Measurements from ENCODE around the gene SOHLH1. TPM values are rescaled to one million over a fixed set of nuclear protein-coding genes. Genes with fewer than 3 reads are reported as not detected.

The SOHLH1 gene
- total and polyA plus RNA-seq, 2 of the 13 experiments (the other 11 are each of a cell fraction or from before 2014, with no cell fraction given), result 0.15 TPM

DNA sequence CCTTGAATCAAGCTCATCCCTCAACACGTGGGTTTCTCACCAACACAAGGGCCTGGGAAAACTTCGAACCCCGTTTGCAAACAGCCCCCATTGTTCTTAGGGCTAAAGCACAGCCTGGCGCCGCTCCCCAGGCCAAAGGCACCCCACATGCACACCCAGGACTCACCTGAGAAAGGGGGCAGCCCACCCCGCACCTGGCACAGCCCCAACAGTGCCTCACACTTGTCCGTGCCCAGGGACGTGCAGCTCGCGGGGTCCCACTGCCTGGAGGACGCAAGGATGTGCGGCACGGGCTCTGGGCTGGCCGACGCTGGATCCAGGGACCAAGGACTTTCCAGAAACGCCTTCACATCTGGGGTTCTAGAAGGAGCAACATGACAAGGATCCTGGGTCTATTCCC, 2.8 kb downstream of the SOHLH1 start:
- H3K27me3 ChIP-seq (ENCODE audit: control insufficient read depth in 1 of 2, insufficient read depth in 2 of 2, low read length in 2 of 2), result peaks cover 28 to 85% of the 10 kb centered on the region in 2 experiments
- POLR2A ChIA-PET, result no interaction called here

More for the DNA sequence above, 2.8 kb downstream of the SOHLH1 start:
- H2AFZ ChIP-seq (ENCODE audit: low read length), result no peak overlapping the region
- no peaks in the 10 kb centered on the region for H3K79me2 ChIP-seq (ENCODE audit: insufficient read depth, low read length)
- DNase-seq (ENCODE audit: low spot score), result no peak
- no peak overlapping the region for H3K4me3 ChIP-seq (replicated peaks in 1 of 3; ENCODE audit: insufficient read depth in 1 of 3, low read depth in 2 of 3, low read length in 3 of 3)
- no peaks in the 10 kb centered on the region for H3K4me1 ChIP-seq (ENCODE audit: insufficient read depth, low read length)
- no peak for FAIRE-seq
- 0 out of 2 replicates have a peak, but pooled peaks cover 4% of the 10 kb centered on the region for H4K20me1 ChIP-seq (ENCODE audit: insufficient read depth, low read length)
- no peak overlapping the region for H3K4me2 ChIP-seq (ENCODE audit: low read depth, low read length)
- no peak overlapping the region for H3K27ac ChIP-seq (ENCODE audit: extremely low read length, insufficient read depth, low read length)
- CTCF ChIA-PET (ENCODE audit: low intra/inter-chr PET ratio, low total read pairs), result no interaction called here
- ATAC-seq, result no peak
- H3K9me3 ChIP-seq (ENCODE audit: low read length), result no peaks in the 10 kb centered on the region
- in situ Hi-C loops (cut with HindIII; ENCODE audit: extremely low pct_ligation_motif_present, low pct_unique_long_range_greater_than_20kb), result no loop called here
- WGBS (ENCODE audit: low lambda C conversion rate), result 0% methylated on average over 4 of the region's 16 CpGs
- TF ChIP-seq, protein P1, sequence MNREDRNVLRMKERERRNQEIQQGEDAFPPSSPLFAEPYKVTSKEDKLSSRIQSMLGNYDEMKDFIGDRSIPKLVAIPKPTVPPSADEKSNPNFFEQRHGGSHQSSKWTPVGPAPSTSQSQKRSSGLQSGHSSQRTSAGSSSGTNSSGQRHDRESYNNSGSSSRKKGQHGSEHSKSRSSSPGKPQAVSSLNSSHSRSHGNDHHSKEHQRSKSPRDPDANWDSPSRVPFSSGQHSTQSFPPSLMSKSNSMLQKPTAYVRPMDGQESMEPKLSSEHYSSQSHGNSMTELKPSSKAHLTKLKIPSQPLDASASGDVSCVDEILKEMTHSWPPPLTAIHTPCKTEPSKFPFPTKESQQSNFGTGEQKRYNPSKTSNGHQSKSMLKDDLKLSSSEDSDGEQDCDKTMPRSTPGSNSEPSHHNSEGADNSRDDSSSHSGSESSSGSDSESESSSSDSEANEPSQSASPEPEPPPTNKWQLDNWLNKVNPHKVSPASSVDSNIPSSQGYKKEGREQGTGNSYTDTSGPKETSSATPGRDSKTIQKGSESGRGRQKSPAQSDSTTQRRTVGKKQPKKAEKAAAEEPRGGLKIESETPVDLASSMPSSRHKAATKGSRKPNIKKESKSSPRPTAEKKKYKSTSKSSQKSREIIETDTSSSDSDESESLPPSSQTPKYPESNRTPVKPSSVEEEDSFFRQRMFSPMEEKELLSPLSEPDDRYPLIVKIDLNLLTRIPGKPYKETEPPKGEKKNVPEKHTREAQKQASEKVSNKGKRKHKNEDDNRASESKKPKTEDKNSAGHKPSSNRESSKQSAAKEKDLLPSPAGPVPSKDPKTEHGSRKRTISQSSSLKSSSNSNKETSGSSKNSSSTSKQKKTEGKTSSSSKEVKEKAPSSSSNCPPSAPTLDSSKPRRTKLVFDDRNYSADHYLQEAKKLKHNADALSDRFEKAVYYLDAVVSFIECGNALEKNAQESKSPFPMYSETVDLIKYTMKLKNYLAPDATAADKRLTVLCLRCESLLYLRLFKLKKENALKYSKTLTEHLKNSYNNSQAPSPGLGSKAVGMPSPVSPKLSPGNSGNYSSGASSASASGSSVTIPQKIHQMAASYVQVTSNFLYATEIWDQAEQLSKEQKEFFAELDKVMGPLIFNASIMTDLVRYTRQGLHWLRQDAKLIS (CRISPR knock-in tag; IDR thresholded peaks at IDR 0.05), result no peak
- TF ChIP-seq, protein P2, sequence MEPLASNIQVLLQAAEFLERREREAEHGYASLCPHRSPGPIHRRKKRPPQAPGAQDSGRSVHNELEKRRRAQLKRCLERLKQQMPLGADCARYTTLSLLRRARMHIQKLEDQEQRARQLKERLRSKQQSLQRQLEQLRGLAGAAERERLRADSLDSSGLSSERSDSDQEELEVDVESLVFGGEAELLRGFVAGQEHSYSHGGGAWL (CRISPR knock-in tag; IDR thresholded peaks at IDR 0.05), result no peak
- TF ChIP-seq ZKSCAN1 (IDR thresholded peaks at IDR 0.05; ENCODE audit: low read length) (no peak), PITX1 (CRISPR knock-in tag; IDR thresholded peaks at IDR 0.05) (no peak), MEF2D (CRISPR knock-in tag; IDR thresholded peaks at IDR 0.05) (no peak), PAX8 (CRISPR knock-in tag; IDR thresholded peaks at IDR 0.05; ENCODE audit: borderline replicate concordance) (no peak), SATB2 (CRISPR knock-in tag; IDR thresholded peaks at IDR 0.05) (no peak), THAP11 (CRISPR knock-in tag; IDR thresholded peaks at IDR 0.05) (no peak), PHF8 (CRISPR knock-in tag; IDR thresholded peaks at IDR 0.05) (no peak), ZNF776 (CRISPR knock-in tag; IDR thresholded peaks at IDR 0.05) (no peak), NR1H2 (CRISPR knock-in tag; IDR thresholded peaks at IDR 0.05; ENCODE audit: borderline replicate concordance, low read depth) (no peak), ZNF768 (CRISPR knock-in tag; IDR thresholded peaks at IDR 0.05) (no peak)
- TF ChIP-seq, protein P3, sequence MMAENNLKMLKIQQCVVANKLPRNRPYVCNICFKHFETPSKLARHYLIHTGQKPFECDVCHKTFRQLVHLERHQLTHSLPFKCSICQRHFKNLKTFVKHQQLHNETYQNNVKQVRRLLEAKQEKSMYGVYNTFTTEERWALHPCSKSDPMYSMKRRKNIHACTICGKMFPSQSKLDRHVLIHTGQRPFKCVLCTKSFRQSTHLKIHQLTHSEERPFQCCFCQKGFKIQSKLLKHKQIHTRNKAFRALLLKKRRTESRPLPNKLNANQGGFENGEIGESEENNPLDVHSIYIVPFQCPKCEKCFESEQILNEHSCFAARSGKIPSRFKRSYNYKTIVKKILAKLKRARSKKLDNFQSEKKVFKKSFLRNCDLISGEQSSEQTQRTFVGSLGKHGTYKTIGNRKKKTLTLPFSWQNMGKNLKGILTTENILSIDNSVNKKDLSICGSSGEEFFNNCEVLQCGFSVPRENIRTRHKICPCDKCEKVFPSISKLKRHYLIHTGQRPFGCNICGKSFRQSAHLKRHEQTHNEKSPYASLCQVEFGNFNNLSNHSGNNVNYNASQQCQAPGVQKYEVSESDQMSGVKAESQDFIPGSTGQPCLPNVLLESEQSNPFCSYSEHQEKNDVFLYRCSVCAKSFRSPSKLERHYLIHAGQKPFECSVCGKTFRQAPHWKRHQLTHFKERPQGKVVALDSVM (CRISPR knock-in tag; IDR thresholded peaks at IDR 0.05), result no peak
- TF ChIP-seq, protein P4, sequence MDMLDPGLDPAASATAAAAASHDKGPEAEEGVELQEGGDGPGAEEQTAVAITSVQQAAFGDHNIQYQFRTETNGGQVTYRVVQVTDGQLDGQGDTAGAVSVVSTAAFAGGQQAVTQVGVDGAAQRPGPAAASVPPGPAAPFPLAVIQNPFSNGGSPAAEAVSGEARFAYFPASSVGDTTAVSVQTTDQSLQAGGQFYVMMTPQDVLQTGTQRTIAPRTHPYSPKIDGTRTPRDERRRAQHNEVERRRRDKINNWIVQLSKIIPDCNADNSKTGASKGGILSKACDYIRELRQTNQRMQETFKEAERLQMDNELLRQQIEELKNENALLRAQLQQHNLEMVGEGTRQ (IDR thresholded peaks at IDR 0.05; ENCODE audit: low read depth, low read length), result no peak
- TF ChIP-seq, protein P4 (CRISPR knock-in tag; IDR thresholded peaks at IDR 0.05; ENCODE audit: borderline replicate concordance), result no peak
- H3K9ac ChIP-seq (ENCODE audit: insufficient read depth, low read depth, low read length), result no peak overlapping the region
- no peaks in the 10 kb centered on the region for H3K36me3 ChIP-seq (replicated peaks in 1 of 2; ENCODE audit: control insufficient read depth in 1 of 2, insufficient read depth in 2 of 2, low read length in 2 of 2)
- intact Hi-C loops (cut with micrococcal nuclease; ENCODE audit: unreplicated experiment), result no loop called here
- BruUV-seq (replicated peaks), result no TSS peak

Measured in HepG2 (cell line).